SK-N-MC (cell line): ENCODE results near the gene KCNAB1.

Experiments used
- EZH2 ChIP-seq: fragments of 200-600 bp; sonication (generic); IDR thresholded peaks from one replicate; pipeline ENCODE4 v1.6.1; 2017; ENCODE audit warnings: antibody characterized with exemption
- POLR2AphosphoS5 ChIP-seq: IDR thresholded peaks from 2 replicates; pipeline ENCODE4 v1.6.1; 2012; ENCODE audit warnings: mild to moderate bottlenecking, low read depth, low read length, borderline replicate concordance

GRCh38 chr3:156554515-156554841, 434.1 kb downstream of the KCNAB1 start:
- TF ChIP-seq POLR2AphosphoS5 (no peak), EZH2 (no peak)
